ENCODE measurements around the gene AKR1D1. TPM values are rescaled to one million over a fixed set of nuclear protein-coding genes. Genes with fewer than 3 reads are reported as not detected.

The AKR1D1 gene
- total RNA-seq, 2 donors from 2014 or later, result not detected

DNA sequence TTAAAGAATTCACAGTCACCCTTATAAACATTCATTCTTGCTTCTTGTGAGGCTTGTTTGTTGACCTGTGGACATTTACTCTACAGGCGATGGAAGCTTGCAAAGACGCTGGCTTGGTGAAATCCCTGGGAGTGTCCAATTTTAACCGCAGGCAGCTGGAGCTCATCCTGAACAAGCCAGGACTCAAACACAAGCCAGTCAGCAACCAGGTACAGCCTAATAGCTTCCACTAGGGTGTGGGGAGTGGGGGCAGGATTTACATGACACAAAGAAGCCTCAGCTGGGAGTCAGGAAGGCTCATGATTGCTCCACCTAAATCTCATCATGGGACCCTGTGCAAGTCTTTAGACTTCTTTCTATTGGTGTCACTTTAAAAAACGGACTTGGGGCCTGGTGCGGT is 29.0 kb downstream of the AKR1D1 start:
- no peak for DNase-seq
- no peak for ATAC-seq (replicated peaks in 1 of 2)
- Mint-ChIP-seq H3K36me3 (ENCODE audit: insufficient read depth in 2 of 2) (no peaks in the 10 kb centered on the region), H3K27me3 (ENCODE audit: low read depth) (no peaks in the 10 kb centered on the region), H3K4me1 (ENCODE audit: low read depth) (no peaks in the 10 kb centered on the region), H3K4me3 (no peak overlapping the region), H3K27ac (no peak overlapping the region), H3K9me3 (no peaks in the 10 kb centered on the region)

DNA sequence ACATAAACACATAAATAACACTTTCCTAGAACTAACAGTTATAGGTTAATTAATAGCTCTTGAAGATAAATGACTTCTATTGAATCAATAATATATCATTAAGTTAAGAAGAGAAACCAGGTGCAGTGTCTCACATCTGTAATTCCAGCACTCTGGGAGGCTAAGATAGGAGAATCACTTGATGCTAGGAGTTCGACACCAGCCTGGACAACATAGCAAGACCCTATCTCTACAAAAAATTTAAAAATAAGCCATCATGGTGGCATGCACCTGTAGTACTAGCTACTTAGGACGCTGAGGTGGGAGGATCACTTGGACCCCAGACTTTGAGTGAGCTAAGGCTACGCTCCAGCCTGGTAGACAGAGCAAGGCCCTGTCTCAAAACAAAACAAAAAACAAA is 38.8 kb downstream of the AKR1D1 start:
- Mint-ChIP-seq H3K4me3 (no peak overlapping the region), H3K27ac (no peak overlapping the region), H3K9me3 (peaks cover 0 to 1% of the 10 kb centered on the region in 2 donors), H3K27me3 (ENCODE audit: low read depth) (no peaks in the 10 kb centered on the region), H3K36me3 (ENCODE audit: insufficient read depth in 2 of 2) (no peaks in the 10 kb centered on the region), H3K4me1 (ENCODE audit: low read depth) (no peaks in the 10 kb centered on the region)
- no peak for ATAC-seq (replicated peaks in 1 of 2)
- DNase-seq, result no peak

DNA sequence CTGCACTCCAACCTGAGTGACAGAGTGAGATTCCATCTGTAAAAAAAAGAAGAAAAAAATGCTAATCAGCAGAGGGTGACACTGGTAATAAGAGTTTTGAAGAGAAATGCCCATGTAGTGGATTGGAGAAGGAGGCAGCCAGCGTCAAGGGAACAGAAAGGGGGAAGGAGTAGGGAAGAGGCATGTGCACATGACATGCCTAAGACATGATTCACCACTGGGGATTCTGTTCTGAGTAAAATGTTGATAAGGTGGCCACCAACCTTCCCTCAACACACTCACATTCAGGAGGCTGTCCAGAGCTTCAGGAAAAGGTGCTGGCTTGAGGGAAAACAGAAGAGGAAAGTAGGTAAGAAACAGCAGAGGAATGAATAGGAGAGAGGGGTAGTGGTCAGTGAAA is 39.9 kb downstream of the AKR1D1 start:
- ATAC-seq (replicated peaks in 1 of 2), result no peak
- Mint-ChIP-seq H3K27ac (no peak overlapping the region), H3K27me3 (ENCODE audit: low read depth) (no peaks in the 10 kb centered on the region), H3K36me3 (ENCODE audit: insufficient read depth in 2 of 2) (no peaks in the 10 kb centered on the region), H3K4me1 (ENCODE audit: low read depth) (no peaks in the 10 kb centered on the region), H3K4me3 (no peak overlapping the region), H3K9me3 (peaks cover 0 to 1% of the 10 kb centered on the region in 2 donors)
- DNase-seq, result no peak

DNA sequence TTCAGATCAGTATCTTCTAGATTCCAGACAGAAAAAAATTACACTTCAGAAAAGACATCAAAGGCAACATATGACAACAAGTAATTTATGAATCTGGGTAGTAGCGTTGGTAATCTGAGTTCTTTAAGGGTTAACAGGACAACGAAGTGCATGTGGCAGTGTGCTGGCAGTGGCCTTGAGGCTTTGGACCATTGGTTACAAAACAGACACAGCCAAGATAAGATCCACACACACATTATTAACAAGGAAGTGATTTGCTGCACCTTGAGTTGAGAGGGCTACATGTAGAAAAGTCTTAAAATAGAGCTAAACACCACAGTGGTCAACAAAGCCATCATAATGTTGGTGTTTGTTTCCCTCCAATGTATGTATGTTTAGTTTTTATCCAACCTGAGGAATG is 40.6 kb downstream of the AKR1D1 start:
- H3K36me3 Mint-ChIP-seq (ENCODE audit: insufficient read depth in 2 of 2), result no peaks in the 10 kb centered on the region

DNA sequence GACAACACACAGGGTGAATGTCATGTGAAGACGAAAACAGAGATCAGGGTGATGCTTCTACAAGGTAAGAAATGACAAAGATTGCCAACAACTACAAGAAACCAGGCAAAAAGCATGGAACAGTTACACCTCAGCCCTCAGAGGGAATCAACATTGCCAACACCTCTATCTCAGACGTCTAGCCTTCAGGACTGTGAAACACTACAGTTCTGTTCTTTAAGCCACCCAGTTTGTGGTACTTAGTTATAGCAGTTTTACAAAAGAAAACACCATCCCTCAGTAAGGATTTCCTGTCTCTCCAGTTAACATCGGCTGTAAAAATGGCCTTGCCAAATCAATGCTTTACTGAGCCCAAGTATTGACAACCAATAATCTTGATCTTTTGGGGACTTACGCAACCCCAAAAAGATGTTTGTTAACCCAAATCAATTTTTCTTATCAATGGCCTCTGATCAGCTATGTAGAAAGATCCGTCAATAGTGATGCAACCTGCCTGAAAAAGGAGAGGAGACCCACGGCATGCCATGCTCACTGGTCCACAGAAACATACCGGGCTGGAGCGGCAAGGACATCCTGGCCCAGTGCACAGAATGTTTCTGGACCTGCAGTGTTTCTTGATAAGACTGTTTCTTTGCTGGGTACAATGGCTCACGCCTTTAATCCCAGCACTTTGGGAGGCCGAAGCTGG is 44.0 kb downstream of the AKR1D1 start:
- Mint-ChIP-seq H3K4me1 (ENCODE audit: low read depth) (no peaks in the 10 kb centered on the region), H3K36me3 (ENCODE audit: insufficient read depth in 2 of 2) (no peaks in the 10 kb centered on the region), H3K9me3 (peaks cover 0 to 1% of the 10 kb centered on the region in 2 donors), H3K27me3 (ENCODE audit: low read depth) (no peaks in the 10 kb centered on the region), H3K27ac (peak overlapping the region; percentile 9), H3K4me3 (no peak overlapping the region)
- ATAC-seq (replicated peaks in 1 of 2), result no peak
- DNase-seq, result no peak

More for the DNA sequence above, 40.6 kb downstream of the AKR1D1 start:
- H3K9me3 Mint-ChIP-seq, result peaks cover 0 to 1% of the 10 kb centered on the region in 2 donors
- no peak overlapping the region for H3K27ac Mint-ChIP-seq
- DNase-seq, result no peak
- ATAC-seq (replicated peaks in 1 of 2), result no peak
- H3K4me3 Mint-ChIP-seq, result no peak overlapping the region
- H3K4me1 Mint-ChIP-seq (ENCODE audit: low read depth), result no peaks in the 10 kb centered on the region
- H3K27me3 Mint-ChIP-seq (ENCODE audit: low read depth), result no peaks in the 10 kb centered on the region

DNA sequence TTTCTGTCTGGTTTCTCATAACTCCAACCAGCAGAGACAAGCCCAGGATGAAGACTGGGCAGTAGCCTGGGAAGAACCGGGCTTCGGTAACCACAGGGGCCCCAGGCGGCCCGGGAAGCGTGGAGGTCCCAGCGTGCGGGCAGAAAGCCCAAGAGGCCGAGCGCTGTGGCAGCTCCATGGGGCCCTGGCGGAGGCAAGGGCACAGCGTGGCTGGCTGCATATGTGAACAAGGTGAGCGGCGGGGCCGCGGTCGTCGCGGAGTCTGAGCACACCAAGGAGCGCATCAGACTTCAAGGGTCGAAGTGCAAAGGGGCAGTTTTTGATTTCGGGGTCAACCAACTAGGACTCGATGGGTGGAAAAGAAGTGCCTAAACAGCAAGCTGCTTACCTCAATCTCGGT is 45.9 kb downstream of the AKR1D1 start:
- Mint-ChIP-seq H3K36me3 (ENCODE audit: insufficient read depth in 2 of 2) (no peaks in the 10 kb centered on the region), H3K27ac (no peak overlapping the region), H3K4me3 (no peak overlapping the region), H3K27me3 (ENCODE audit: low read depth) (no peaks in the 10 kb centered on the region), H3K4me1 (ENCODE audit: low read depth) (no peaks in the 10 kb centered on the region), H3K9me3 (peaks cover 0 to 1% of the 10 kb centered on the region in 2 donors)
- DNase-seq, result no peak
- no peak for ATAC-seq (replicated peaks in 1 of 2)

DNA sequence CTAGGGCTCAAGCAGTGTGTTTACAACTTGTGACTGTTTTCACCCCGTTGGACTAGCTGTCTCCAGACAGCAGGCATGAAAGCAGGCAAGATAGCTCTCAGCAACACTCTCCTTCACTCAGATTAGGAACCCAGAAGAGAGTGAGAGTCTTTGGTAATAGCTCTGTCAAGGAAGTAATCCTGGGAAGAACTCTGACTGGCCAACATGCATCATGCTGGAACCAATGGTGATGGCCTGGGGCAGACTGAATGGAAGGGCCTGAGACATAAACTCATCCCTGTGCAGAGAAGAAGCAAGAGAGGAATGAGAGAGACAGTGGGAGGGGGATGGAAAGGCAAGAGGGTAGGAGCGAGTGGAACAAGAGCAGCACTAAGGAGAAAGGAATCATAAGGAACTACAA is 48.9 kb downstream of the AKR1D1 start:
- Mint-ChIP-seq H3K27me3 (ENCODE audit: low read depth) (no peaks in the 10 kb centered on the region), H3K27ac (no peak overlapping the region), H3K4me1 (ENCODE audit: low read depth) (no peaks in the 10 kb centered on the region), H3K4me3 (no peak overlapping the region), H3K9me3 (peaks cover 0 to 1% of the 10 kb centered on the region in 2 donors), H3K36me3 (ENCODE audit: insufficient read depth in 2 of 2) (no peaks in the 10 kb centered on the region)
- ATAC-seq (replicated peaks in 1 of 2) (no peak), DNase-seq (no peak)

DNA sequence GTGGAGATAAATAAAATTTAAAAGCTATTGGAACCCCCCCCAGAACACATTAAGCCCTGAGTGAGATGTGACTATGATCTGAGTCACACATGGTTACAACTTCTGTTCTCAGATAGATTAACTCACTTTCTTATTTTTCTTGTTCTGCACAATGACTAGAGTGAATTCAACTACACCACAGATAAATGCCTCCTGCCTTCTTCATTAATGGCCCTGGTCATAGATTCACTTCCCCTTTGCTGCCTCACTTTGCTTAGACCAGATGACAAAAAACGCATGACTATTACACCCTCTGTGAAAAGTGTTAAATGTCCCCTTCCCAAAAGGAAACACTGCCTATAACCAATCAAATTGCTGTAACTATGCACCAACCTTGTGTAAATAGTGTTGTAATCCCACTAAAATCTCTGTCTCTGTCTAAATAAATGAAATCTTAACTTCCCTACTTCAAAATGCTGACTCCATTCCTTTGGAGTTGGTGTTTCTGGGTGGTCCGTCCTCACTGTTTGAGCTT is 49.4 kb downstream of the AKR1D1 start:
- no peak for ATAC-seq (replicated peaks in 1 of 2)
- Mint-ChIP-seq H3K4me3 (no peak overlapping the region), H3K27me3 (ENCODE audit: low read depth) (no peaks in the 10 kb centered on the region), H3K9me3 (peaks cover 0 to 2% of the 10 kb centered on the region in 2 donors), H3K4me1 (ENCODE audit: low read depth) (no peaks in the 10 kb centered on the region), H3K36me3 (ENCODE audit: insufficient read depth in 2 of 2) (no peaks in the 10 kb centered on the region), H3K27ac (no peak overlapping the region)
- DNase-seq, result no peak

DNA sequence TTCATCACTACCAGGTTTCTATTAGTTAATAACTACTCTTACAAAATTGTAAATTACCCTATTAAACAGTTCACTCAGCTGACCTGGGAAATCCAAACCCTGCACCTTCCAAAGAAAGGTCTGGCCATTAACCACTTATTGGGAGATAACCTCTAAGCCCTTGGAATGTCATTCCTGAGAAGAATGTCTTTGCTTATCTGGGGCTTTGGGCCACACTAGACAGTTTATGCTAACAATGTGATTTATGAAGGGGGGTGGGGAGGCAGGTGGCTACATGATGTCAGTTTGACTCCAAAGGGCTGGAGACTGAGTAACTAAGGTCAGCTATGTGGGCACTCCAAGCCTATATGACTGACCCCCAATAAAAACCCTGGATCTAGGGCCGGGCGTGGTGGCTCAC is 50.7 kb downstream of the AKR1D1 start:
- no peaks in the 10 kb centered on the region for H3K36me3 Mint-ChIP-seq (ENCODE audit: insufficient read depth in 2 of 2)
- peaks cover 0 to 2% of the 10 kb centered on the region in 2 donors for H3K9me3 Mint-ChIP-seq
- no peak overlapping the region for H3K27ac Mint-ChIP-seq
- ATAC-seq (replicated peaks in 1 of 2) (no peak), DNase-seq (no peak)
- no peaks in the 10 kb centered on the region for H3K4me1 Mint-ChIP-seq (ENCODE audit: low read depth)
- H3K4me3 Mint-ChIP-seq, result no peak overlapping the region
- H3K27me3 Mint-ChIP-seq (ENCODE audit: low read depth), result no peaks in the 10 kb centered on the region

DNA sequence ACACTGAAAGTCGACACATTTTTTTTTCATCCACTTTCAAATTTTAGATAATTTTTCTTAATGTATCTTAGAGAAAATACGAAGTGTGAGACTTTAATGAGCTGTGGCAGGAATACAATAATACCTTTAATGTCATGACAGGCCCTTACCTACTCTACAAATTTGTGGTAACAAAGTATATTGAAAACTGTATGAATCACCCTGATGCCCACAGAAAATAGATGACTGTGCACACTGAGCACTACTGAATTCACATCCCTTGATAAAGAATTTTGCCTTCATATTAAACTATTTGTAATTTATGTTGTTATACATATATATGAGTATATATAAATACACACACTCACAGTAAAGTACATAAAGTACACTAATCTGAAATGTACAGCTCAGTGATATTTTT is 51.7 kb downstream of the AKR1D1 start:
- H3K27ac Mint-ChIP-seq, result no peak overlapping the region
- DNase-seq (no peak), ATAC-seq (replicated peaks in 1 of 2) (no peak)
- H3K9me3 Mint-ChIP-seq, result peaks cover 0 to 2% of the 10 kb centered on the region in 2 donors
- no peaks in the 10 kb centered on the region for H3K27me3 Mint-ChIP-seq (ENCODE audit: low read depth)
- H3K4me1 Mint-ChIP-seq (ENCODE audit: low read depth), result no peaks in the 10 kb centered on the region
- no peaks in the 10 kb centered on the region for H3K36me3 Mint-ChIP-seq (ENCODE audit: insufficient read depth in 2 of 2)
- no peak overlapping the region for H3K4me3 Mint-ChIP-seq

DNA sequence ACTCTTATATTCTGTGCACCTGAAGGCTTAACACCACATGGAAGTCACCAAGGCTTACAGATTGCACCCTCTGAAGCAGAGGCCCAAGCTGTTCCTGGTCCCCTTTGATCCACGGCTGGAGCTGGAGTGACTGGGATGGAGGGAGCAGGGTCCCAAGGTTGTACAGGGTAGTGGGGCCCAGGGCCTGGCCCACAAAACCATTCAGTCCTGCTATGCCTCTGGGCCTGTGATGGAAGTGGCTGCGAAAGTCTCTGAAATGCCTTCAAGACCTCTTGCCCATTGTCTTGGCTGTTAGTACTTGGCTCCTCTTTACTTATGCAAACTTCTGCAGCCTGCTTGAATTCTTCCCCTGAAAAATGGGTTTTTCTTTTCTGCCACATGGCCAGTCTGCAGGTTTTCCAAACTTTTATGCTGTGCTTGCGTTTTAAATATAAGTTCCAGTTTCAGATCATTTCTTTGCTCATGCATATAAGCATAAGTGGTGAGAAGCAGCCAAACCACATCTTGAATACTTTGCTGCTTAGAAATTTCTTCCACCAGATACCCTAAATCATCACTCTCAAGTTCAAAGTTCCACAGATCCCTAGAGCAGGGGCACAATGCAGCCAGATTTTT is 53.4 kb downstream of the AKR1D1 start:
- H3K36me3 Mint-ChIP-seq (ENCODE audit: insufficient read depth in 2 of 2), result no peaks in the 10 kb centered on the region
- no peak for ATAC-seq (replicated peaks in 1 of 2)
- no peaks in the 10 kb centered on the region for H3K27me3 Mint-ChIP-seq (ENCODE audit: low read depth)

DNA sequence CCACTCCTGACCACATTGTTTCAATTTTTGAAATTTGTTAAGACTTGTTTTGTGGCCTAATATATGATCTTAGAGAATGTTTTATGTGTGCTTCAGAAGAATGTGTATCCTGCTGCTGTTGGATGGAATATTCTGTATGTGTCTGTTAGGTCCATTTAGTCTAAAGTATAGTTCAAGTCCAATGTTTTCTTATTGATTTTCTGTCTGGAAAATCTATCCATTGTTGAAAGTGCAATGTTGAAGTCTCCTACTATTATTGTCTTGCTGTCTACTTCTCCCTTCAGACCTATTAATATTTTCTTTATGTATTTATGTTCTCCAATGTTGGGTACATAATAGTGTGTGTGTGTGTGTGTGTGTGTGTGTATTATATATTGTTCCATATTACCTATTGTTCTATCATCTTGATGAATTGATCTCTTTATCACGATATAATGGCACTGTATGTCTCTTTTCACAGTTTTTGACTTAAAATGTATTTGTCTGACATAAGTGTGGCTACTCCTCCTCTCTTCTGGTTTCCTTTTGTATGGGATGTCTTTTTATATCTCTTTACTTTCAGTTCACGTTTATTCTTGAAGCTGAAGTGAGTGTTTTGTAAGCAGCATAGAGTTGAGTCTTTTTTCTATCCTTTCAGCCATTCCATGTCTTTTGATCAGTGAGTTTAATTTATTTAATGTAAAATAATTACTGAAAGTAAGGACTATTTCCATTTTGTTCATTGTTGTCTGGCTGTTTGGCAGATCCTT is 61.3 kb downstream of the AKR1D1 start:
- ATAC-seq (replicated peaks in 1 of 2), result no peak
- no peak overlapping the region for H3K27ac Mint-ChIP-seq

More for the DNA sequence above, 53.4 kb downstream of the AKR1D1 start:
- H3K9me3 Mint-ChIP-seq, result peaks cover 0 to 2% of the 10 kb centered on the region in 2 donors
- no peaks in the 10 kb centered on the region for H3K4me1 Mint-ChIP-seq (ENCODE audit: low read depth)
- H3K4me3 Mint-ChIP-seq, result no peak overlapping the region
- DNase-seq, result no peak
- H3K27ac Mint-ChIP-seq, result no peak overlapping the region

DNA sequence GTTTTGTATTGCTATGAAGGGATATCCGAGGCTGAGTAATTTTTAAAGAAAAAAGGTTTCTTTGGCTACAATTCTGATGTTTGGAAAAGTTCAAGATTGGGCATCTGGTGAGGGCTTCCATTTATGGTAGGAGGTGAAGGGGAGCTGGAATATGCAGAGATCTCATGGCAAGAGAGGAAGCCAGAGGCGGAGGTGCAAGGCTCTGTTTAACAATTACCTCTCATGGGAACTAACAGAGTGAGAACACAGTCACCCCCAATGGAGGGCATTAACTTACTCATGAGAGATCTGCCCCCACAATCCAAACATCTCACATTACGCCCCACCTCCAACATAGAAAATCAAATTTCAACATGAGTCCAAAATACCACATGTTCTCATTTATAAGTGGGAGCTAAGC is 62.0 kb downstream of the AKR1D1 start:
- H3K36me3 Mint-ChIP-seq (ENCODE audit: insufficient read depth in 2 of 2), result no peaks in the 10 kb centered on the region
- H3K4me3 Mint-ChIP-seq, result no peak overlapping the region
- H3K9me3 Mint-ChIP-seq, result no peaks in the 10 kb centered on the region
- no peak overlapping the region for H3K27ac Mint-ChIP-seq
- H3K27me3 Mint-ChIP-seq (ENCODE audit: low read depth), result peaks cover 9% of the 10 kb centered on the region
- ATAC-seq (replicated peaks in 1 of 2) (no peak), DNase-seq (no peak)
- H3K4me1 Mint-ChIP-seq (ENCODE audit: low read depth), result no peaks in the 10 kb centered on the region

More for the DNA sequence above, 61.3 kb downstream of the AKR1D1 start:
- H3K4me1 Mint-ChIP-seq (ENCODE audit: low read depth), result no peaks in the 10 kb centered on the region
- H3K4me3 Mint-ChIP-seq, result no peak overlapping the region
- no peak for DNase-seq
- peaks cover 9% of the 10 kb centered on the region for H3K27me3 Mint-ChIP-seq (ENCODE audit: low read depth)
- H3K36me3 Mint-ChIP-seq (ENCODE audit: insufficient read depth in 2 of 2), result no peaks in the 10 kb centered on the region
- H3K9me3 Mint-ChIP-seq, result no peaks in the 10 kb centered on the region

Measured in activated T-cell treated with anti-CD3 and anti-CD28 coated beads, Interleukin-2, amount 50 U/mL, for 72 hours (primary cell).